ENCODE data around the gene DIAPH2. TPM values are rescaled to one million over a fixed set of nuclear protein-coding genes. Genes with fewer than 3 reads are reported as not detected.

Gene DIAPH2
- total RNA-seq, 2 experiments from 2014 or later = 10.0 to 10.6 TPM

- Mint-ChIP-seq H3K4me1 (ENCODE audit: low read depth) (no peaks in the 10 kb centered on the region), H3K27ac (no peak overlapping the region), H3K27me3 (no peaks in the 10 kb centered on the region), H3K36me3 (no peaks in the 10 kb centered on the region), H3K9me3 (no peaks in the 10 kb centered on the region), H3K4me3 (no peak overlapping the region)
- intact Hi-C loops (cut with micrococcal nuclease) = loop anchor here (10.0 kb wide), 1 partner anchor 971 kb away; no protein-coding TSS in a partner anchor
- ChIA-PET CTCF (no interaction called here), POLR2A (no interaction called here)
- no peak for DNase-seq
Measured at GRCh38 chrX:96774116-96774515, 89.5 kb downstream of the DIAPH2 start.

GRCh38 chrX:96776966-96777365 is 92.3 kb downstream of the DIAPH2 start:
- no peak for DNase-seq
- H3K27ac Mint-ChIP-seq = no peak overlapping the region
- H3K4me1 Mint-ChIP-seq (ENCODE audit: low read depth) = no peaks in the 10 kb centered on the region
- H3K36me3 Mint-ChIP-seq = no peaks in the 10 kb centered on the region
- H3K9me3 Mint-ChIP-seq = no peaks in the 10 kb centered on the region
- POLR2A ChIA-PET = no interaction called here
- no peak overlapping the region for H3K4me3 Mint-ChIP-seq
- no peaks in the 10 kb centered on the region for H3K27me3 Mint-ChIP-seq
- CTCF ChIA-PET = no interaction called here
- intact Hi-C loops (cut with micrococcal nuclease) = loop anchor here (10.0 kb wide), 1 partner anchor 968 kb away; no protein-coding TSS in a partner anchor

GRCh38 chrX:96791559-96791958 is 106.9 kb downstream of the DIAPH2 start:
- Mint-ChIP-seq H3K27ac (no peak overlapping the region), H3K4me1 (ENCODE audit: low read depth) (no peaks in the 10 kb centered on the region), H3K27me3 (no peaks in the 10 kb centered on the region), H3K4me3 (no peak overlapping the region), H3K36me3 (no peaks in the 10 kb centered on the region), H3K9me3 (no peaks in the 10 kb centered on the region)
- ChIA-PET CTCF (no interaction called here), POLR2A (no interaction called here)
- DNase-seq = no peak
- intact Hi-C loops (cut with micrococcal nuclease) = no loop called here

- H3K27ac Mint-ChIP-seq = no peak overlapping the region
- no peaks in the 10 kb centered on the region for H3K9me3 Mint-ChIP-seq
- H3K27me3 Mint-ChIP-seq = no peaks in the 10 kb centered on the region
- DNase-seq = no peak
- H3K36me3 Mint-ChIP-seq = no peaks in the 10 kb centered on the region
- ChIA-PET CTCF (no interaction called here), POLR2A (no interaction called here)
- H3K4me3 Mint-ChIP-seq = no peak overlapping the region
- intact Hi-C loops (cut with micrococcal nuclease) = no loop called here
- no peaks in the 10 kb centered on the region for H3K4me1 Mint-ChIP-seq (ENCODE audit: low read depth)
Measured at GRCh38 chrX:96792047-96792446, 107.4 kb downstream of the DIAPH2 start.

- POLR2A ChIA-PET = no interaction called here
- no peaks in the 10 kb centered on the region for H3K4me1 Mint-ChIP-seq (ENCODE audit: low read depth)
- H3K9me3 Mint-ChIP-seq = no peaks in the 10 kb centered on the region
- no peak overlapping the region for H3K4me3 Mint-ChIP-seq
- CTCF ChIA-PET = no interaction called here
- H3K27me3 Mint-ChIP-seq = no peaks in the 10 kb centered on the region
- intact Hi-C loops (cut with micrococcal nuclease) = no loop called here
- no peaks in the 10 kb centered on the region for H3K36me3 Mint-ChIP-seq
- no peak for DNase-seq
- H3K27ac Mint-ChIP-seq = no peak overlapping the region
Measured at GRCh38 chrX:96798982-96799381, 114.3 kb downstream of the DIAPH2 start.

- Mint-ChIP-seq H3K4me3 (no peak overlapping the region), H3K27me3 (no peaks in the 10 kb centered on the region), H3K9me3 (peaks cover 5% of the 10 kb centered on the region), H3K36me3 (peaks cover 3% of the 10 kb centered on the region), H3K27ac (no peak overlapping the region), H3K4me1 (ENCODE audit: low read depth) (no peaks in the 10 kb centered on the region)
- DNase-seq = no peak
- intact Hi-C loops (cut with micrococcal nuclease) = no loop called here
- POLR2A ChIA-PET = no interaction called here
- CTCF ChIA-PET = no interaction called here
Measured at GRCh38 chrX:96807318-96807717, 122.7 kb downstream of the DIAPH2 start.

GRCh38 chrX:96820935-96821334 is 136.3 kb downstream of the DIAPH2 start:
- DNase-seq = no peak
- Mint-ChIP-seq H3K4me3 (no peak overlapping the region), H3K27me3 (no peaks in the 10 kb centered on the region), H3K9me3 (no peaks in the 10 kb centered on the region), H3K27ac (no peak overlapping the region), H3K4me1 (ENCODE audit: low read depth) (no peaks in the 10 kb centered on the region), H3K36me3 (peaks cover 3% of the 10 kb centered on the region)
- ChIA-PET POLR2A (no interaction called here), CTCF (no interaction called here)
- intact Hi-C loops (cut with micrococcal nuclease) = no loop called here

- no peaks in the 10 kb centered on the region for H3K4me1 Mint-ChIP-seq (ENCODE audit: low read depth)
- POLR2A ChIA-PET = no interaction called here
- no peak overlapping the region for H3K27ac Mint-ChIP-seq
- H3K36me3 Mint-ChIP-seq = no peaks in the 10 kb centered on the region
- H3K9me3 Mint-ChIP-seq = no peaks in the 10 kb centered on the region
- intact Hi-C loops (cut with micrococcal nuclease) = no loop called here
- CTCF ChIA-PET = no interaction called here
- no peaks in the 10 kb centered on the region for H3K27me3 Mint-ChIP-seq
- H3K4me3 Mint-ChIP-seq = no peak overlapping the region
- DNase-seq = no peak
Measured at GRCh38 chrX:96824166-96824565, 139.5 kb downstream of the DIAPH2 start.

GRCh38 chrX:96833333-96833732 is 148.7 kb downstream of the DIAPH2 start:
- Mint-ChIP-seq H3K4me3 (no peak overlapping the region), H3K27me3 (no peaks in the 10 kb centered on the region), H3K27ac (no peak overlapping the region), H3K36me3 (no peaks in the 10 kb centered on the region), H3K4me1 (ENCODE audit: low read depth) (no peaks in the 10 kb centered on the region), H3K9me3 (no peaks in the 10 kb centered on the region)
- intact Hi-C loops (cut with micrococcal nuclease) = no loop called here
- POLR2A ChIA-PET = no interaction called here
- CTCF ChIA-PET = no interaction called here
- DNase-seq = no peak

GRCh38 chrX:96834137-96834536 is 149.5 kb downstream of the DIAPH2 start:
- no peaks in the 10 kb centered on the region for H3K9me3 Mint-ChIP-seq
- DNase-seq = no peak
- H3K27me3 Mint-ChIP-seq = no peaks in the 10 kb centered on the region
- H3K27ac Mint-ChIP-seq = no peak overlapping the region
- H3K36me3 Mint-ChIP-seq = no peaks in the 10 kb centered on the region
- no peak overlapping the region for H3K4me3 Mint-ChIP-seq
- POLR2A ChIA-PET = no interaction called here
- intact Hi-C loops (cut with micrococcal nuclease) = no loop called here
- H3K4me1 Mint-ChIP-seq (ENCODE audit: low read depth) = no peaks in the 10 kb centered on the region
- CTCF ChIA-PET = no interaction called here

GRCh38 chrX:96835660-96836289 is 151.1 kb downstream of the DIAPH2 start:
- H3K4me3 Mint-ChIP-seq = no peak overlapping the region
- intact Hi-C loops (cut with micrococcal nuclease) = no loop called here
- no peak for DNase-seq
- no peaks in the 10 kb centered on the region for H3K36me3 Mint-ChIP-seq
- no peaks in the 10 kb centered on the region for H3K9me3 Mint-ChIP-seq
- H3K4me1 Mint-ChIP-seq (ENCODE audit: low read depth) = no peaks in the 10 kb centered on the region
- no peaks in the 10 kb centered on the region for H3K27me3 Mint-ChIP-seq
- POLR2A ChIA-PET = no interaction called here
- H3K27ac Mint-ChIP-seq = no peak overlapping the region
- CTCF ChIA-PET = no interaction called here

- DNase-seq = no peak
Measured at GRCh38 chrX:96837808-96838207, 153.2 kb downstream of the DIAPH2 start.

GRCh38 chrX:96838537-96838936 is 153.9 kb downstream of the DIAPH2 start:
- no peak for DNase-seq
- H3K36me3 Mint-ChIP-seq = no peaks in the 10 kb centered on the region
- ChIA-PET CTCF (no interaction called here), POLR2A (no interaction called here)
- no peaks in the 10 kb centered on the region for H3K27me3 Mint-ChIP-seq
- H3K4me1 Mint-ChIP-seq (ENCODE audit: low read depth) = no peaks in the 10 kb centered on the region
- H3K27ac Mint-ChIP-seq = no peak overlapping the region
- H3K4me3 Mint-ChIP-seq = no peak overlapping the region
- intact Hi-C loops (cut with micrococcal nuclease) = no loop called here
- no peaks in the 10 kb centered on the region for H3K9me3 Mint-ChIP-seq

More at GRCh38 chrX:96837808-96838207, 153.2 kb downstream of the DIAPH2 start:
- Mint-ChIP-seq H3K4me3 (no peak overlapping the region), H3K9me3 (no peaks in the 10 kb centered on the region), H3K4me1 (ENCODE audit: low read depth) (no peaks in the 10 kb centered on the region), H3K36me3 (no peaks in the 10 kb centered on the region), H3K27ac (no peak overlapping the region), H3K27me3 (no peaks in the 10 kb centered on the region)
- intact Hi-C loops (cut with micrococcal nuclease) = no loop called here
- ChIA-PET POLR2A (no interaction called here), CTCF (no interaction called here)

Data from activated CD4-positive, alpha-beta memory T cell treated with anti-CD3 and anti-CD28 coated beads for 36 hours (primary cell).